K562 (cell line): ENCODE measurements around the gene KLHL30. TPM values are rescaled to one million over a fixed set of nuclear protein-coding genes. Genes with fewer than 3 reads are reported as not detected.

Source experiments
- ATAC-seq: fragments of 200-7000 bp; cut with Tn5 transposase; 3 replicates; pipeline ENCODE4 v1.9.1; 2020; ENCODE audit warnings: moderate library complexity
- BruUV-seq: library from RNA; stranded (reverse); fragments of 400-500 nt; replicated peaks from 2 replicates; lab custom pipeline; 2021; lab: Mats Ljungman, UMichigan
- CTCF ChIA-PET: fragments of 300-600 bp; formaldehyde crosslinking; extraction: SDS; loops from one replicate; lab custom pipeline; 2021; ENCODE audit warnings: low intra/inter-chr PET ratio; lab: Yijun Ruan, JAX
- POLR2A ChIA-PET: fragments of 300-600, 350-650 bp; sonication (Branson Sonifier 250); formaldehyde crosslinking; extraction: SDS; loops from one replicate; lab custom pipeline; 2021; ENCODE audit warnings: antibody characterized with exemption, inconsistent platforms; lab: Yijun Ruan, JAX
- DNase-seq, 4 experiments: peaks; one replicate each; pipeline versions ENCODE4 v3.0.0 to v3.0.0-alpha.2; 2011 to 2018; ENCODE audit warnings: low spot score in 3 of 4, mixed read lengths in 3 of 4; ENCODE audit errors: extremely low read depth in 1 of 4
- FAIRE-seq: peaks from 2 replicates; lab custom pipeline; 2011; peaks lifted over from hg19 to GRCh38; lab: Jason Lieb, UNC
- H2AFZ ChIP-seq: 2 replicates; pipeline ENCODE4 v1.6.0; 2011; ENCODE audit warnings: low read depth, low read length, control low read depth, inconsistent platforms
- H3K27ac ChIP-seq: fragments of 200-600 bp; 3 replicates; pipeline ENCODE4 v1.8.0; 2011; ENCODE audit warnings: low read depth, mild to moderate bottlenecking, control low read depth, inconsistent platforms, low read length, moderate library complexity, mixed read lengths; ENCODE audit errors: extremely low read depth
- H3K27me3 ChIP-seq, 2 experiments: fragments of 300-600 bp in 1 of 2; 2 replicates in 1 of 2; 3 replicates in 1 of 2; pipeline versions ENCODE4 v1.6.0 to v1.8.0; 2011; ENCODE audit warnings: inconsistent platforms in 2 of 2, low read length in 2 of 2, mild to moderate bottlenecking in 1 of 2, mixed read lengths in 1 of 2, moderate library complexity in 1 of 2; ENCODE audit not compliant: control insufficient read depth in 2 of 2, insufficient read depth in 2 of 2
- H3K36me3 ChIP-seq: fragments of 300-600 bp; 3 replicates; pipeline ENCODE4 v1.8.0; 2011; ENCODE audit warnings: mild to moderate bottlenecking, low read length, inconsistent platforms; ENCODE audit not compliant: control insufficient read depth, insufficient read depth
- H3K4me1 ChIP-seq, 2 experiments: fragments of 200-600 bp in 1 of 2; replicated peaks in 1 of 2; 2 replicates in 1 of 2; 3 replicates in 1 of 2; pipeline versions ENCODE4 v1.5.1 to v1.8.0; 2011; ENCODE audit warnings: inconsistent platforms in 2 of 2, low read length in 2 of 2, mild to moderate bottlenecking in 1 of 2, mixed read lengths in 1 of 2, moderate library complexity in 1 of 2; ENCODE audit not compliant: control insufficient read depth in 2 of 2, insufficient read depth in 2 of 2
- H3K4me2 ChIP-seq: 2 replicates; pipeline ENCODE4 v1.6.1; 2011; ENCODE audit warnings: low read length, control low read depth, inconsistent platforms, mixed read lengths; ENCODE audit not compliant: insufficient read depth
- H3K4me3 ChIP-seq: fragments of 200-600 bp; sonication (generic), shearing (Covaris generic); 2 replicates; pipeline ENCODE4 v1.5.1; 2016; ENCODE audit warnings: control low read depth, inconsistent platforms
- H3K79me2 ChIP-seq: fragments of 200-600 bp; 3 replicates; pipeline ENCODE4 v1.8.0; 2011; ENCODE audit warnings: low read length, inconsistent platforms; ENCODE audit not compliant: control insufficient read depth, insufficient read depth
- H3K9ac ChIP-seq, 2 experiments: 2 replicates each; pipeline versions ENCODE4 v1.6.0 to v1.6.1; 2011; ENCODE audit warnings: low read depth in 2 of 2, low read length in 2 of 2, control low read depth in 1 of 2, inconsistent platforms in 1 of 2, mild to moderate bottlenecking in 1 of 2, mixed read lengths in 1 of 2; ENCODE audit not compliant: insufficient read depth in 1 of 2
- H3K9me1 ChIP-seq: one replicate; pipeline ENCODE4 v1.6.0; 2011; ENCODE audit warnings: inconsistent platforms, mild to moderate bottlenecking, low read length, moderate library complexity; ENCODE audit not compliant: control insufficient read depth, insufficient read depth
- H3K9me3 ChIP-seq: replicated peaks from 2 replicates; pipeline ENCODE4 v1.5.1; 2011; ENCODE audit warnings: low read depth, low read length, inconsistent platforms; ENCODE audit not compliant: control insufficient read depth, insufficient read depth
- H4K20me1 ChIP-seq: replicated peaks from 2 replicates; pipeline ENCODE4 v1.6.1; 2011; ENCODE audit warnings: low read length, inconsistent platforms, mixed read lengths; ENCODE audit not compliant: control insufficient read depth, insufficient read depth
- POLR2G ChIP-seq: fragments of 200-400 bp; formaldehyde crosslinking; IDR thresholded peaks from 2 replicates; pipeline ENCODE4 v1.6.1; 2017; ENCODE audit warnings: low read depth, mild to moderate bottlenecking, antibody characterized with exemption, low read length, moderate library complexity
- WGBS: fragments of 100-300 bp; shearing (Covaris generic); methylation state at CpG from one replicate; pipeline ENCODE4 v1.1.6; 2016; ENCODE audit warnings: low coverage, mixed read lengths; ENCODE audit not compliant: insufficient coverage; ENCODE audit errors: missing lambda C conversion rate; 5-methylcytosine and 5-hydroxymethylcytosine counted together
- in situ Hi-C: fragments of 300-500 bp; cut with MboI; formaldehyde crosslinking; loops from 4 replicates; pipeline ENCODE4 v1.15.0; 2018; ENCODE audit warnings: inconsistent platforms, mixed read lengths
- intact Hi-C: fragments of 100-400 bp; cut with micrococcal nuclease; formaldehyde crosslinking; loops from 2 replicates; pipeline ENCODE4 v1.14.2; 2022
- polyA plus RNA-seq, 8 experiments: library from polyadenylated mRNA; depleted of rRNA in 4 of 8; stranded (reverse) in 5 of 8; unstranded in 3 of 8; fragments of >200 nt; fragmentation: Nextera tagmentation in 2 of 8; fragmentation: Illumina TruSeq in 1 of 8; extraction: Ambion mirVana in 2 of 8; extraction: Trizol in 1 of 8; gene quantifications; 2 replicates each; pipeline versions ENCODE4 v1.2.1 to v1.2.3, GENCODE V29; 2011 to 2014; ENCODE audit warnings: inconsistent platforms in 1 of 8, missing spikeins in 1 of 8
- total RNA-seq, 7 experiments: library from RNA; depleted of rRNA in 6 of 7; stranded (reverse); fragments of >200 nt in 6 of 7; fragmentation: Illumina TruSeq in 2 of 7; extraction: Trizol in 2 of 7; gene quantifications; 2 replicates each; pipeline versions ENCODE4 v1.2.1 to v1.2.3, GENCODE V29; 2011 to 2021; ENCODE audit warnings: low replicate concordance in 1 of 7
- TF ChIP-seq, protein P1 (sequence below): fragments of 250-450 bp; sonication (Bioruptor Pico); IDR thresholded peaks from 2 replicates; pipeline ENCODE4 v1.8.0; 2021; ENCODE audit warnings: moderate library complexity, mild to moderate bottlenecking, inconsistent platforms

Gene KLHL30
- total and polyA plus RNA-seq, 9 of the 15 experiments (the other 6 are each of a cell fraction or from before 2014, with no cell fraction given), result 0.04 TPM; not detected in 8

DNA sequence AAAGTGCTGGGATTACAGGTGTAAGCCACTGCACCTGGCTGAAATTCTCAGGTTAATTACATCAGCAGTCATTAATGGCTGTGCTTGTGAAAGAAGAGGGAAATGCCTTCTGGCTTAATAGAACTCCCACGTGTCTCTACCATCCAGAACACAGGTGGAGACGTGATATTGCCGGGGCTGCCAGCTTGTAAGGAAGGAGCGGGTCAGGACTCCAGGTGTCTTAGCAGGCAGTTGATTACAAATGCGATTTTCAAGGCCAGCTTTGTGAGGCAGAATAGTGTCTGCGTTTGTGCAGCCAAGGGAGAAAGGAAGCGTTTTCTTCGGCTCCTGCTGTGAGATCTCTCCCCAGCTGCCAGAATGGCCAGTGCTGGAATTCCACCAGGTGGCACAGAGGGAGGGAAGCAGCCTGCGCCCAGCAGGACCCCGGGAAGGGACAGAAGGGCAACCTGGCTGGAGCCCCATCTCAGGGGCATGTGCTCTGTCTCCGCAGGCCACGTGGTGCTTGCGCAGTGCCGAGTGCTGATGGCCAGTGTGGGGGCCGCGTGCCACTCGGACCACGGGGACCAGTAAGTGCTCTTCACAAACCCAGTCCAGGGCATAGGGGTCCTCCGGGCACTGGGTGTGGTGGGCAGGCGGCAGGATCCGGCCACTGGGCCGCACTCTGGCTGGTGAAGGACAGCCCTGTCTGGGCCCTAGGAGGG, 42.0 kb upstream of the KLHL30 start:
- CTCF ChIA-PET, result no interaction called here
- Histone ChIP-seq H3K9me3 (no peaks in the 10 kb centered on the region), H3K4me1 (peaks cover 6 to 34% of the 10 kb centered on the region in 2 experiments; a peak in 3 of 5 replicates), H4K20me1 (no peaks in the 10 kb centered on the region), H2AFZ (no peak overlapping the region), H3K4me3 (no peak overlapping the region), H3K9ac (peak overlapping the region in 1 of 2 experiments; percentile 17; a peak in 1 of 4 replicates), H3K79me2 (no peaks in the 10 kb centered on the region), H3K27ac (no peak overlapping the region), H3K27me3 (no peaks in the 10 kb centered on the region), H3K36me3 (peaks cover 10% of the 10 kb centered on the region; the same call in 2 of the 3 replicates), H3K4me2 (no peak overlapping the region), H3K9me1 (peaks cover 3% of the 10 kb centered on the region)
- no TSS peak for BruUV-seq
- ATAC-seq (no peak), FAIRE-seq (no peak), DNase-seq (no peak)
- WGBS, result 84% methylated on average over 15 of the region's 22 CpGs
- in situ Hi-C loops, result no loop called here
- intact Hi-C loops, result no loop called here
- peak; percentile 39; the same call in 1 of the 2 replicates for TF ChIP-seq POLR2G
- TF ChIP-seq, protein P1, sequence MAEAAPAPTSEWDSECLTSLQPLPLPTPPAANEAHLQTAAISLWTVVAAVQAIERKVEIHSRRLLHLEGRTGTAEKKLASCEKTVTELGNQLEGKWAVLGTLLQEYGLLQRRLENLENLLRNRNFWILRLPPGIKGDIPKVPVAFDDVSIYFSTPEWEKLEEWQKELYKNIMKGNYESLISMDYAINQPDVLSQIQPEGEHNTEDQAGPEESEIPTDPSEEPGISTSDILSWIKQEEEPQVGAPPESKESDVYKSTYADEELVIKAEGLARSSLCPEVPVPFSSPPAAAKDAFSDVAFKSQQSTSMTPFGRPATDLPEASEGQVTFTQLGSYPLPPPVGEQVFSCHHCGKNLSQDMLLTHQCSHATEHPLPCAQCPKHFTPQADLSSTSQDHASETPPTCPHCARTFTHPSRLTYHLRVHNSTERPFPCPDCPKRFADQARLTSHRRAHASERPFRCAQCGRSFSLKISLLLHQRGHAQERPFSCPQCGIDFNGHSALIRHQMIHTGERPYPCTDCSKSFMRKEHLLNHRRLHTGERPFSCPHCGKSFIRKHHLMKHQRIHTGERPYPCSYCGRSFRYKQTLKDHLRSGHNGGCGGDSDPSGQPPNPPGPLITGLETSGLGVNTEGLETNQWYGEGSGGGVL (CRISPR knock-in tag), result no peak
- POLR2A ChIA-PET, result interaction anchor here (0.6 kb wide), 1 partner anchor 481 kb away, joined by 5 read pairs; no protein-coding TSS in a partner anchor
